Measurements from ENCODE around the gene KCNJ10. TPM values are rescaled to one million over a fixed set of nuclear protein-coding genes. Genes with fewer than 3 reads are reported as not detected.

KCNJ10 gene
- total and polyA plus RNA-seq, 2 of the 13 experiments (the other 11 are each of a cell fraction or from before 2014, with no cell fraction given), result 4.4 to 10.3 TPM

GRCh38 chr1:160085686-160086455 lies 15.9 kb upstream of the KCNJ10 start (continued):
- TF ChIP-seq, protein P1, sequence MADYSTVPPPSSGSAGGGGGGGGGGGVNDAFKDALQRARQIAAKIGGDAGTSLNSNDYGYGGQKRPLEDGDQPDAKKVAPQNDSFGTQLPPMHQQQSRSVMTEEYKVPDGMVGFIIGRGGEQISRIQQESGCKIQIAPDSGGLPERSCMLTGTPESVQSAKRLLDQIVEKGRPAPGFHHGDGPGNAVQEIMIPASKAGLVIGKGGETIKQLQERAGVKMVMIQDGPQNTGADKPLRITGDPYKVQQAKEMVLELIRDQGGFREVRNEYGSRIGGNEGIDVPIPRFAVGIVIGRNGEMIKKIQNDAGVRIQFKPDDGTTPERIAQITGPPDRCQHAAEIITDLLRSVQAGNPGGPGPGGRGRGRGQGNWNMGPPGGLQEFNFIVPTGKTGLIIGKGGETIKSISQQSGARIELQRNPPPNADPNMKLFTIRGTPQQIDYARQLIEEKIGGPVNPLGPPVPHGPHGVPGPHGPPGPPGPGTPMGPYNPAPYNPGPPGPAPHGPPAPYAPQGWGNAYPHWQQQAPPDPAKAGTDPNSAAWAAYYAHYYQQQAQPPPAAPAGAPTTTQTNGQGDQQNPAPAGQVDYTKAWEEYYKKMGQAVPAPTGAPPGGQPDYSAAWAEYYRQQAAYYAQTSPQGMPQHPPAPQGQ (CRISPR knock-in tag; IDR thresholded peaks at IDR 0.05; ENCODE audit: borderline replicate concordance), result no peak
- TF ChIP-seq MTF2 (CRISPR knock-in tag; IDR thresholded peaks at IDR 0.05; ENCODE audit: borderline replicate concordance) (no peak), ZNF747 (CRISPR knock-in tag; IDR thresholded peaks at IDR 0.05; ENCODE audit: borderline replicate concordance) (no peak), FOXP4 (CRISPR knock-in tag; IDR thresholded peaks at IDR 0.05) (0 out of 2 replicates have a peak, but pooled peaks have one; percentile 19), HNRNPK (IDR thresholded peaks at IDR 0.05; ENCODE audit: low read depth, low read length, poor library complexity, severe bottlenecking) (peak; percentile 48), STAG1 (CRISPR knock-in tag; IDR thresholded peaks at IDR 0.05) (peak; percentile 79), CEBPG (CRISPR knock-in tag; IDR thresholded peaks at IDR 0.05) (0 out of 2 replicates have a peak, but pooled peaks have one; percentile 26), ZNF724P (CRISPR knock-in tag; IDR thresholded peaks at IDR 0.05; ENCODE audit: borderline replicate concordance) (no peak), SMARCC2 (IDR thresholded peaks at IDR 0.05) (no peak), ZFP91 (CRISPR knock-in tag; IDR thresholded peaks at IDR 0.05; ENCODE audit: borderline replicate concordance) (peak; percentile 36; the same call in 1 of the 2 replicates), IKZF1 (IDR thresholded peaks at IDR 0.05) (no peak), MED8 (CRISPR knock-in tag; IDR thresholded peaks at IDR 0.05; ENCODE audit: insufficient replicate concordance) (no peak), ISL2 (CRISPR knock-in tag; IDR thresholded peaks at IDR 0.05) (0 out of 2 replicates have a peak, but pooled peaks have one; percentile 27), MIER2 (CRISPR knock-in tag; IDR thresholded peaks at IDR 0.05) (0 out of 2 replicates have a peak, but pooled peaks have one; percentile 23)
- TF ChIP-seq, protein P2, sequence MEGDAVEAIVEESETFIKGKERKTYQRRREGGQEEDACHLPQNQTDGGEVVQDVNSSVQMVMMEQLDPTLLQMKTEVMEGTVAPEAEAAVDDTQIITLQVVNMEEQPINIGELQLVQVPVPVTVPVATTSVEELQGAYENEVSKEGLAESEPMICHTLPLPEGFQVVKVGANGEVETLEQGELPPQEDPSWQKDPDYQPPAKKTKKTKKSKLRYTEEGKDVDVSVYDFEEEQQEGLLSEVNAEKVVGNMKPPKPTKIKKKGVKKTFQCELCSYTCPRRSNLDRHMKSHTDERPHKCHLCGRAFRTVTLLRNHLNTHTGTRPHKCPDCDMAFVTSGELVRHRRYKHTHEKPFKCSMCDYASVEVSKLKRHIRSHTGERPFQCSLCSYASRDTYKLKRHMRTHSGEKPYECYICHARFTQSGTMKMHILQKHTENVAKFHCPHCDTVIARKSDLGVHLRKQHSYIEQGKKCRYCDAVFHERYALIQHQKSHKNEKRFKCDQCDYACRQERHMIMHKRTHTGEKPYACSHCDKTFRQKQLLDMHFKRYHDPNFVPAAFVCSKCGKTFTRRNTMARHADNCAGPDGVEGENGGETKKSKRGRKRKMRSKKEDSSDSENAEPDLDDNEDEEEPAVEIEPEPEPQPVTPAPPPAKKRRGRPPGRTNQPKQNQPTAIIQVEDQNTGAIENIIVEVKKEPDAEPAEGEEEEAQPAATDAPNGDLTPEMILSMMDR (CRISPR knock-in tag; IDR thresholded peaks at IDR 0.05), result peak; percentile 92
- TF ChIP-seq, protein P3, sequence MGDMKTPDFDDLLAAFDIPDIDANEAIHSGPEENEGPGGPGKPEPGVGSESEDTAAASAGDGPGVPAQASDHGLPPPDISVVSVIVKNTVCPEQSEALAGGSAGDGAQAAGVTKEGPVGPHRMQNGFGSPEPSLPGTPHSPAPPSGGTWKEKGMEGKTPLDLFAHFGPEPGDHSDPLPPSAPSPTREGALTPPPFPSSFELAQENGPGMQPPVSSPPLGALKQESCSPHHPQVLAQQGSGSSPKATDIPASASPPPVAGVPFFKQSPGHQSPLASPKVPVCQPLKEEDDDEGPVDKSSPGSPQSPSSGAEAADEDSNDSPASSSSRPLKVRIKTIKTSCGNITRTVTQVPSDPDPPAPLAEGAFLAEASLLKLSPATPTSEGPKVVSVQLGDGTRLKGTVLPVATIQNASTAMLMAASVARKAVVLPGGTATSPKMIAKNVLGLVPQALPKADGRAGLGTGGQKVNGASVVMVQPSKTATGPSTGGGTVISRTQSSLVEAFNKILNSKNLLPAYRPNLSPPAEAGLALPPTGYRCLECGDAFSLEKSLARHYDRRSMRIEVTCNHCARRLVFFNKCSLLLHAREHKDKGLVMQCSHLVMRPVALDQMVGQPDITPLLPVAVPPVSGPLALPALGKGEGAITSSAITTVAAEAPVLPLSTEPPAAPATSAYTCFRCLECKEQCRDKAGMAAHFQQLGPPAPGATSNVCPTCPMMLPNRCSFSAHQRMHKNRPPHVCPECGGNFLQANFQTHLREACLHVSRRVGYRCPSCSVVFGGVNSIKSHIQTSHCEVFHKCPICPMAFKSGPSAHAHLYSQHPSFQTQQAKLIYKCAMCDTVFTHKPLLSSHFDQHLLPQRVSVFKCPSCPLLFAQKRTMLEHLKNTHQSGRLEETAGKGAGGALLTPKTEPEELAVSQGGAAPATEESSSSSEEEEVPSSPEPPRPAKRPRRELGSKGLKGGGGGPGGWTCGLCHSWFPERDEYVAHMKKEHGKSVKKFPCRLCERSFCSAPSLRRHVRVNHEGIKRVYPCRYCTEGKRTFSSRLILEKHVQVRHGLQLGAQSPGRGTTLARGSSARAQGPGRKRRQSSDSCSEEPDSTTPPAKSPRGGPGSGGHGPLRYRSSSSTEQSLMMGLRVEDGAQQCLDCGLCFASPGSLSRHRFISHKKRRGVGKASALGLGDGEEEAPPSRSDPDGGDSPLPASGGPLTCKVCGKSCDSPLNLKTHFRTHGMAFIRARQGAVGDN (CRISPR knock-in tag; IDR thresholded peaks at IDR 0.05), result peak; percentile 37

All from HepG2 (cell line).